HG03159 (cell line): ENCODE data around the gene TMUB1.
A peak's percentile ranks its signal among the peaks of the same experiment; 100 is the strongest.
"Not testable (repeated sequence)": the region's sequence is repeated elsewhere in the genome, so short reads cannot be mapped to it uniquely, and the experiment has no call there.

Experiments
- ATAC-seq: cut with Tn5 transposase; IDR thresholded peaks from one replicate; pipeline ENCODE4 v1.9.1; 2021; ENCODE audit warnings: mild to moderate bottlenecking, moderate library complexity; ENCODE audit not compliant: unreplicated experiment

TMUB1 gene

GRCh38 chr7:151057506-151057988, 25.7 kb downstream of the TMUB1 start, which contains the start of gene CDK5:
Gene CDK5, minus strand, starts transcription at chr7:151057897. Its CDS starts 49 bp downstream, at chr7:151057848.
- peak; percentile 8 for ATAC-seq

GRCh38 chr7:151056666-151057505, 26.4 kb downstream of the TMUB1 start:
- ATAC-seq = no peak

- no peak for ATAC-seq
These were observed 27.0 kb downstream of the TMUB1 start for GRCh38 chr7:151056283-151056665.

GRCh38 chr7:151053751-151054150, 29.5 kb downstream of the TMUB1 start:
- no peak for ATAC-seq

- ATAC-seq = no peak
These were observed 30.2 kb downstream of the TMUB1 start for GRCh38 chr7:151053096-151053495.

- ATAC-seq = no peak
These were observed 32.2 kb downstream of the TMUB1 start for GRCh38 chr7:151051108-151051507.

GRCh38 chr7:151048911-151049463, 34.3 kb downstream of the TMUB1 start:
- ATAC-seq = no peak

- ATAC-seq = no peak
These were observed 35.1 kb downstream of the TMUB1 start, which contains the start of gene ASIC3 for GRCh38 chr7:151047976-151048815. Gene ASIC3, plus strand, starts transcription at chr7:151048531. Its CDS starts 355 bp downstream, at chr7:151048886.

- no peak for ATAC-seq
These were observed 36.4 kb downstream of the TMUB1 start for GRCh38 chr7:151046603-151047573.

GRCh38 chr7:151045967-151046366, 37.3 kb downstream of the TMUB1 start:
- no peak for ATAC-seq

GRCh38 chr7:151045262-151045661, 38.0 kb downstream of the TMUB1 start:
- no peak for ATAC-seq

GRCh38 chr7:151043959-151044358, 39.3 kb downstream of the TMUB1 start:
- no peak for ATAC-seq

GRCh38 chr7:151043449-151043848, 39.8 kb downstream of the TMUB1 start:
- ATAC-seq = not testable (repeated sequence)

- no peak for ATAC-seq
These were observed 42.5 kb downstream of the TMUB1 start for GRCh38 chr7:151040616-151041375.

- ATAC-seq = no peak
These were observed 43.3 kb downstream of the TMUB1 start for GRCh38 chr7:151039850-151040548.

- ATAC-seq = no peak
These were observed 44.1 kb downstream of the TMUB1 start for GRCh38 chr7:151038951-151039849.

GRCh38 chr7:151035902-151036301, 47.4 kb downstream of the TMUB1 start:
- ATAC-seq = no peak
